Measurements from ENCODE around the gene CHMP5.

DNA sequence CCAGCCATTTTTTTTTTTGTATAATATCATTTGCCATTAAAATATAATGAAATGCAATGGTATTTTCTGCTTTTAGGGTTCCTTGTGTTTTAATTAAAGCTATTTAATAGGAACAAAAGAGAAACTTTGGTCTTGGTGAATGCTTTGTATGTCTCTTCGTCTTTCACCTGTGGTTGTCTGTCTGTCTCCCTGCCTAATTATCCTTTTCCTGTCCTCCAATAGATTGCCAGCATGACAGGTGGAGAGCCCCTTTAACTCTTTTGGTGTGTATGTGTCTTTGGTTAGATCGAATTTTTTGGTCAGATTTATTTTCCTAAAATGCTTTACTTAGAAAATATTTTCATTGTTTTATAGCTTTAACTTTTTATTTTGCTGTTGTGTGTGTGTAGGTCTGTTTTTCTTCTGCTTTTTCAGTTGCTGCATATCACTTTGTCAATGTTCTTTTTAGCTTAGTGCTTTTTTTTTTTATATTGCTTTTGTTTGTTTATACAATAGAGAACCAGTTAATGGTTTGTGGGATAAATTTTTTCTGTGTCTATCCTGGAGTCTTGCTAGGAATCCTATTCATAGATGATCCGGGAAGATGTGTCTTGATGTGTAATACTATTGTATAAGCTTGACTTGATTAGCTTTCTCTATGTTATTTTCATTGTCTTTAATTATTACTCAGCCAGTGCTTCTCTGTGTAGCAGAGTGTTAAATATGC, 8.6 kb downstream of the CHMP5 start:
- TF ChIP-seq POLR2A (IDR thresholded peaks at IDR 0.05): no peak
- TF ChIP-seq, protein P1, sequence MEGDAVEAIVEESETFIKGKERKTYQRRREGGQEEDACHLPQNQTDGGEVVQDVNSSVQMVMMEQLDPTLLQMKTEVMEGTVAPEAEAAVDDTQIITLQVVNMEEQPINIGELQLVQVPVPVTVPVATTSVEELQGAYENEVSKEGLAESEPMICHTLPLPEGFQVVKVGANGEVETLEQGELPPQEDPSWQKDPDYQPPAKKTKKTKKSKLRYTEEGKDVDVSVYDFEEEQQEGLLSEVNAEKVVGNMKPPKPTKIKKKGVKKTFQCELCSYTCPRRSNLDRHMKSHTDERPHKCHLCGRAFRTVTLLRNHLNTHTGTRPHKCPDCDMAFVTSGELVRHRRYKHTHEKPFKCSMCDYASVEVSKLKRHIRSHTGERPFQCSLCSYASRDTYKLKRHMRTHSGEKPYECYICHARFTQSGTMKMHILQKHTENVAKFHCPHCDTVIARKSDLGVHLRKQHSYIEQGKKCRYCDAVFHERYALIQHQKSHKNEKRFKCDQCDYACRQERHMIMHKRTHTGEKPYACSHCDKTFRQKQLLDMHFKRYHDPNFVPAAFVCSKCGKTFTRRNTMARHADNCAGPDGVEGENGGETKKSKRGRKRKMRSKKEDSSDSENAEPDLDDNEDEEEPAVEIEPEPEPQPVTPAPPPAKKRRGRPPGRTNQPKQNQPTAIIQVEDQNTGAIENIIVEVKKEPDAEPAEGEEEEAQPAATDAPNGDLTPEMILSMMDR (IDR thresholded peaks at IDR 0.05): no peak

All from body of pancreas (tissue), 4 donors.